ENCODE data around the gene ATG14. TPM values are rescaled to one million over a fixed set of nuclear protein-coding genes. Genes with fewer than 3 reads are reported as not detected.
"Not testable (repeated sequence)": the region's sequence is repeated elsewhere in the genome, so short reads cannot be mapped to it uniquely, and the experiment has no call there.

ATG14 gene
- 10 to 100 TPM in 1 of 2 donors, 1 to 10 TPM in 1; 6.3 to 10.0 TPM for total RNA-seq
- long read RNA-seq, partial matches to known transcripts = 0 of 4 reads
- long read RNA-seq, other reads (novel, unspliced or antisense) = 4 of 4 reads

- DNase-seq (peak; percentile 82 to 84), ATAC-seq (peak; percentile 99)
- intact Hi-C loops (cut with DNase I, micrococcal nuclease) = loop anchor here in 1 of 2 donors (10.0 kb wide), 1 partner anchor 147 kb away; no protein-coding TSS in a partner anchor
Measured at GRCh38 chr14:55411426-55412389, at the start of gene ATG14. Gene ATG14 (minus strand): TSS chr14:55411830. CDS start chr14:55411822, 8 bp downstream.

- ATAC-seq (no peak), DNase-seq (no peak)
- intact Hi-C loops (cut with DNase I, micrococcal nuclease) = no loop called here
Measured at GRCh38 chr14:55458800-55459515, 47.3 kb upstream of the ATG14 start.

- intact Hi-C loops (cut with DNase I, micrococcal nuclease) = no loop called here
- no peak for DNase-seq
- ATAC-seq = no peak
Measured at GRCh38 chr14:55457496-55457895, 45.9 kb upstream of the ATG14 start.

- intact Hi-C loops (cut with DNase I, micrococcal nuclease); ATAC-seq; DNase-seq: not testable (repeated sequence)
Measured at GRCh38 chr14:55456411-55456810, 44.8 kb upstream of the ATG14 start.

- intact Hi-C loops (cut with DNase I, micrococcal nuclease) = no loop called here
- ATAC-seq = peak; percentile 82
- DNase-seq = peak; percentile 47 to 61
Measured at GRCh38 chr14:55454264-55455002, 42.8 kb upstream of the ATG14 start.

GRCh38 chr14:55451950-55452349 is 40.3 kb upstream of the ATG14 start:
- intact Hi-C loops (cut with DNase I, micrococcal nuclease) = no loop called here
- ATAC-seq = no peak
- no peak for DNase-seq

- ATAC-seq (peak; percentile 6), DNase-seq (no peak)
- intact Hi-C loops (cut with DNase I, micrococcal nuclease) = no loop called here
Measured at GRCh38 chr14:55451398-55451797, 39.8 kb upstream of the ATG14 start.

GRCh38 chr14:55450987-55451386 is 39.4 kb upstream of the ATG14 start:
- ATAC-seq = peak; percentile 33
- intact Hi-C loops (cut with DNase I, micrococcal nuclease) = no loop called here
- no peak for DNase-seq

- no peak for DNase-seq
- intact Hi-C loops (cut with DNase I, micrococcal nuclease) = no loop called here
- ATAC-seq = no peak
Measured at GRCh38 chr14:55450539-55450938, 38.9 kb upstream of the ATG14 start.

GRCh38 chr14:55450124-55450523 is 38.5 kb upstream of the ATG14 start:
- intact Hi-C loops (cut with DNase I, micrococcal nuclease) = no loop called here
- no peak for ATAC-seq
- DNase-seq = no peak

GRCh38 chr14:55449116-55449515 is 37.5 kb upstream of the ATG14 start:
- ATAC-seq (no peak), DNase-seq (no peak)
- intact Hi-C loops (cut with DNase I, micrococcal nuclease) = no loop called here

- DNase-seq (peak in 1 of 2 donors; percentile 62), ATAC-seq (peak; percentile 78)
- intact Hi-C loops (cut with DNase I, micrococcal nuclease) = no loop called here
Measured at GRCh38 chr14:55448141-55448614, 36.5 kb upstream of the ATG14 start.

GRCh38 chr14:55446833-55447232 is 35.2 kb upstream of the ATG14 start:
- ATAC-seq (peak; percentile 15), DNase-seq (no peak)
- intact Hi-C loops (cut with DNase I, micrococcal nuclease) = no loop called here

GRCh38 chr14:55446127-55446736 is 34.6 kb upstream of the ATG14 start:
- ATAC-seq (peak; percentile 46), DNase-seq (peak in 1 of 2 donors; percentile 57)
- intact Hi-C loops (cut with DNase I, micrococcal nuclease) = no loop called here

GRCh38 chr14:55441286-55441685 is 29.7 kb upstream of the ATG14 start:
- intact Hi-C loops (cut with DNase I, micrococcal nuclease) = no loop called here
- no peak for ATAC-seq

GRCh38 chr14:55440385-55440784 is 28.8 kb upstream of the ATG14 start, which contains the start of gene TBPL2:
Gene TBPL2 (minus strand): TSS chr14:55440616. CDS start chr14:55440449, 167 bp downstream.
- no peak for DNase-seq
- intact Hi-C loops (cut with DNase I, micrococcal nuclease) = no loop called here

More at GRCh38 chr14:55441286-55441685, 29.7 kb upstream of the ATG14 start:
- no peak for DNase-seq

GRCh38 chr14:55438066-55438683 is 26.5 kb upstream of the ATG14 start:
- peak; percentile 68 for ATAC-seq
- peak in 1 of 2 donors; percentile 35 for DNase-seq
- intact Hi-C loops (cut with DNase I, micrococcal nuclease) = loop anchor here in 1 of 2 donors (10.0 kb wide), 1 partner anchor 1037 kb away; no protein-coding TSS in a partner anchor

More at GRCh38 chr14:55440385-55440784, 28.8 kb upstream of the ATG14 start, which contains the start of gene TBPL2:
- no peak for ATAC-seq
